ENCODE results near the gene DENND1A.

DNA sequence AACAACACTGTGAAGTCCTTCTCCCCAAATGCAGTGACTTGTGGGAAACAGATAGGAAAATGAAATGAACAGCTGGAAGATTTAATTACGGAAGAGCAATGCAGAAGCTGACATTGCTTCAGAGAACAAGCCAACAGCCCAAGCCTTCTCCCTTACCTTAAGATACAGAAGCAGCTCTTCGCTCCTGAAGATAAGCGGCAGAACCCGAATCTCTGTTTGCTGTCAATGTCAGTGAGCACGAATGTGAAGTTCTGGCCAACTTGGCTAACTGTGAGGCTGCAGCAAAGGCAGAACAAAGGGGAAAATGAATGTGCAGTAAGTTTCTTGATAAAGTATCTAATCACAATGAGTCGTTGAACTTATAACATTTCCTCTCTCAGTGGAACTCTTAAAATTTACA is 172.4 kb downstream of the DENND1A start:
- TF ChIP-seq, protein P1, sequence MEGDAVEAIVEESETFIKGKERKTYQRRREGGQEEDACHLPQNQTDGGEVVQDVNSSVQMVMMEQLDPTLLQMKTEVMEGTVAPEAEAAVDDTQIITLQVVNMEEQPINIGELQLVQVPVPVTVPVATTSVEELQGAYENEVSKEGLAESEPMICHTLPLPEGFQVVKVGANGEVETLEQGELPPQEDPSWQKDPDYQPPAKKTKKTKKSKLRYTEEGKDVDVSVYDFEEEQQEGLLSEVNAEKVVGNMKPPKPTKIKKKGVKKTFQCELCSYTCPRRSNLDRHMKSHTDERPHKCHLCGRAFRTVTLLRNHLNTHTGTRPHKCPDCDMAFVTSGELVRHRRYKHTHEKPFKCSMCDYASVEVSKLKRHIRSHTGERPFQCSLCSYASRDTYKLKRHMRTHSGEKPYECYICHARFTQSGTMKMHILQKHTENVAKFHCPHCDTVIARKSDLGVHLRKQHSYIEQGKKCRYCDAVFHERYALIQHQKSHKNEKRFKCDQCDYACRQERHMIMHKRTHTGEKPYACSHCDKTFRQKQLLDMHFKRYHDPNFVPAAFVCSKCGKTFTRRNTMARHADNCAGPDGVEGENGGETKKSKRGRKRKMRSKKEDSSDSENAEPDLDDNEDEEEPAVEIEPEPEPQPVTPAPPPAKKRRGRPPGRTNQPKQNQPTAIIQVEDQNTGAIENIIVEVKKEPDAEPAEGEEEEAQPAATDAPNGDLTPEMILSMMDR (conservative IDR thresholded peaks at IDR 0.05; ENCODE audit: low read depth, low read length), result no peak
- no peak for TF ChIP-seq EZH2 (IDR thresholded peaks at IDR 0.05; ENCODE audit: low read length, unreplicated experiment)
- no peak for TF ChIP-seq EZH2phosphoT487 (IDR thresholded peaks at IDR 0.05; ENCODE audit: borderline replicate concordance, low read length)

All from PC-3 (cell line).